GM23248 (cell line): ENCODE data around the gene CPNE4. TPM values are rescaled to one million over a fixed set of nuclear protein-coding genes. Genes with fewer than 3 reads are reported as not detected.

ENCODE experiments used
- DNase-seq: peaks from one replicate; pipeline ENCODE4 v3.0.0-alpha.2; 2015
- H2AFZ ChIP-seq: fragments of 200-600 bp; sonication (generic); 2 replicates; pipeline ENCODE4 v1.6.1; 2016; ENCODE audit warnings: antibody characterized with exemption
- H3F3A ChIP-seq: fragments of 200-600 bp; sonication (generic); 2 replicates; pipeline ENCODE4 v1.6.1; 2016; ENCODE audit warnings: mild to moderate bottlenecking, antibody characterized with exemption, mixed run types; ENCODE audit not compliant: insufficient read depth
- H3K27ac ChIP-seq: fragments of 200-600 bp; sonication (generic); 2 replicates; pipeline ENCODE4 v1.5.1; 2016; ENCODE audit warnings: mild to moderate bottlenecking
- H3K27me3 ChIP-seq: fragments of 200-600 bp; sonication (generic); replicated peaks from 2 replicates; pipeline ENCODE4 v1.6.1; 2016; ENCODE audit warnings: mild to moderate bottlenecking; ENCODE audit not compliant: insufficient read depth
- H3K36me3 ChIP-seq: fragments of 200-600 bp; sonication (generic); 2 replicates; pipeline ENCODE4 v1.6.1; 2016; ENCODE audit warnings: low read depth, mild to moderate bottlenecking
- H3K4me1 ChIP-seq: fragments of 200-600 bp; sonication (generic); 2 replicates; pipeline ENCODE4 v1.6.1; 2016; ENCODE audit warnings: mild to moderate bottlenecking; ENCODE audit not compliant: insufficient read depth
- H3K4me2 ChIP-seq: fragments of 200-600 bp; sonication (generic); one replicate; pipeline ENCODE4 v1.6.1; 2016; ENCODE audit warnings: mild to moderate bottlenecking; ENCODE audit not compliant: unreplicated experiment
- H3K4me3 ChIP-seq: fragments of 200-600 bp; sonication (generic); 2 replicates; pipeline ENCODE4 v1.5.1; 2016; ENCODE audit warnings: mild to moderate bottlenecking
- H3K79me2 ChIP-seq: fragments of 200-600 bp; sonication (generic); 2 replicates; pipeline ENCODE4 v1.6.1; 2016; ENCODE audit warnings: mild to moderate bottlenecking; ENCODE audit not compliant: insufficient read depth
- H3K9ac ChIP-seq: fragments of 200-600 bp; sonication (generic); 2 replicates; pipeline ENCODE4 v1.6.1; 2016; ENCODE audit warnings: mild to moderate bottlenecking
- H3K9me2 ChIP-seq: fragments of 200-600 bp; sonication (generic); 2 replicates; pipeline ENCODE4 v1.6.1; 2016; ENCODE audit warnings: mixed run types, mild to moderate bottlenecking, moderate library complexity; ENCODE audit not compliant: insufficient read depth
- H3K9me3 ChIP-seq: fragments of 200-600 bp; sonication (generic); one replicate; pipeline ENCODE4 v1.6.1; 2017; ENCODE audit warnings: low read depth
- H4K20me1 ChIP-seq: fragments of 200-600 bp; sonication (generic); 2 replicates; pipeline ENCODE4 v1.6.0; 2016; ENCODE audit not compliant: insufficient read depth
- EZH2 ChIP-seq: fragments of 200-600 bp; sonication (generic); IDR thresholded peaks from 2 replicates; pipeline ENCODE4 v1.6.1; 2018; ENCODE audit warnings: antibody characterized with exemption, mild to moderate bottlenecking; ENCODE audit not compliant: insufficient read depth, poor library complexity, severe bottlenecking
- EZH2phosphoT487 ChIP-seq: fragments of 200-600 bp; sonication (generic); IDR thresholded peaks from 2 replicates; pipeline ENCODE4 v1.6.1; 2018; ENCODE audit warnings: antibody characterized with exemption, moderate library complexity, mild to moderate bottlenecking, low read depth; ENCODE audit not compliant: insufficient read depth
- WGBS, 2 experiments: methylation state at CpG; one replicate each; pipeline ENCODE4 v1.1.6; 2015 to 2017; ENCODE audit warnings: low lambda C conversion rate in 2 of 2, low coverage in 1 of 2; ENCODE audit errors: missing lambda C conversion rate in 2 of 2; 5-methylcytosine and 5-hydroxymethylcytosine counted together
- in situ Hi-C: fragments of 300-500 bp; cut with MboI; formaldehyde crosslinking; loops from 2 replicates; pipeline ENCODE4 v1.15.0; 2020
- polyA plus RNA-seq: library from polyadenylated mRNA; unstranded; fragments of >200 nt; fragmentation: Nextera tagmentation; extraction: Ambion mirVana; gene quantifications from 2 replicates; pipeline ENCODE4 v1.2.1, GENCODE V29; 2016
- total RNA-seq: library from RNA; depleted of rRNA; stranded (reverse); fragments of >200 nt; shearing (Covaris generic); gene quantifications from 2 replicates; pipeline ENCODE4 v1.2.3, GENCODE V29; 2014

Gene CPNE4
- total and polyA plus RNA-seq, 2 experiments from 2014 or later, result 0.11 to 0.44 TPM

- Histone ChIP-seq H3K79me2 (no peaks in the 10 kb centered on the region), H3K9me2 (no peaks in the 10 kb centered on the region), H3K27me3 (no peaks in the 10 kb centered on the region), H3K9ac (no peak overlapping the region), H3K4me2 (no peak overlapping the region), H3K4me1 (no peaks in the 10 kb centered on the region), H3K9me3 (no peaks in the 10 kb centered on the region), H4K20me1 (no peaks in the 10 kb centered on the region), H3K4me3 (no peak overlapping the region), H3F3A (no peaks in the 10 kb centered on the region), H3K27ac (no peak overlapping the region), H2AFZ (no peak overlapping the region), H3K36me3 (no peaks in the 10 kb centered on the region)
- no peak for DNase-seq
- TF ChIP-seq EZH2 (no peak), EZH2phosphoT487 (no peak)
- 10 to 12% methylated on average over 3 of the region's 3 CpGs for WGBS, 2 experiments
- in situ Hi-C loops, result no loop called here
These were observed 101.1 kb downstream of the CPNE4 start for GRCh38 chr3:131933665-131934064.

GRCh38 chr3:131928593-131928992, 106.2 kb downstream of the CPNE4 start:
- Histone ChIP-seq H3K36me3 (no peaks in the 10 kb centered on the region), H3K9ac (no peak overlapping the region), H3F3A (no peaks in the 10 kb centered on the region), H3K4me1 (peaks cover 8% of the 10 kb centered on the region; the same call in 1 of the 2 replicates), H3K27ac (no peak overlapping the region), H3K9me2 (peaks cover 3% of the 10 kb centered on the region; the same call in 1 of the 2 replicates), H3K9me3 (no peaks in the 10 kb centered on the region), H4K20me1 (no peaks in the 10 kb centered on the region), H3K27me3 (no peaks in the 10 kb centered on the region), H2AFZ (no peak overlapping the region), H3K4me3 (no peak overlapping the region), H3K4me2 (no peak overlapping the region), H3K79me2 (no peaks in the 10 kb centered on the region)
- TF ChIP-seq EZH2phosphoT487, result no peak
- TF ChIP-seq EZH2, result no peak
- WGBS, 2 experiments, result 80 to 88% methylated on average over 2 of the region's 2 CpGs
- no peak for DNase-seq
- in situ Hi-C loops, result no loop called here

- Histone ChIP-seq H3K9ac (no peak overlapping the region), H3K27me3 (no peaks in the 10 kb centered on the region), H3K4me1 (peaks cover 8% of the 10 kb centered on the region), H3K79me2 (no peaks in the 10 kb centered on the region), H2AFZ (peak overlapping the region; percentile 17; the same call in 1 of the 2 replicates), H3K4me3 (no peak overlapping the region), H3F3A (no peaks in the 10 kb centered on the region), H3K27ac (no peak overlapping the region), H3K4me2 (no peak overlapping the region), H3K36me3 (no peaks in the 10 kb centered on the region), H4K20me1 (no peaks in the 10 kb centered on the region), H3K9me2 (peaks cover 7% of the 10 kb centered on the region; the same call in 1 of the 2 replicates), H3K9me3 (no peaks in the 10 kb centered on the region)
- in situ Hi-C loops, result no loop called here
- no peak for TF ChIP-seq EZH2phosphoT487
- no peak for TF ChIP-seq EZH2
- peak; percentile 33 for DNase-seq
- 12 to 23% methylated on average over 1 of the region's 1 CpG for WGBS, 2 experiments
These were observed 109.2 kb downstream of the CPNE4 start for GRCh38 chr3:131925571-131925970.

GRCh38 chr3:131922356-131922755, 112.5 kb downstream of the CPNE4 start:
- Histone ChIP-seq H3K27ac (no peak overlapping the region), H3K36me3 (no peaks in the 10 kb centered on the region), H2AFZ (no peak overlapping the region), H3K9me2 (peaks cover 7% of the 10 kb centered on the region; the same call in 1 of the 2 replicates), H3F3A (no peaks in the 10 kb centered on the region), H3K79me2 (no peaks in the 10 kb centered on the region), H3K27me3 (no peaks in the 10 kb centered on the region), H4K20me1 (no peaks in the 10 kb centered on the region), H3K9me3 (no peaks in the 10 kb centered on the region), H3K4me1 (peaks cover 8% of the 10 kb centered on the region), H3K9ac (no peak overlapping the region), H3K4me3 (no peak overlapping the region), H3K4me2 (no peak overlapping the region)
- in situ Hi-C loops, result no loop called here
- WGBS, 2 experiments, result 0% methylated on average over 1 of the region's 1 CpG
- DNase-seq, result peak; percentile 48
- TF ChIP-seq EZH2, result no peak
- no peak for TF ChIP-seq EZH2phosphoT487

- Histone ChIP-seq H3K79me2 (no peaks in the 10 kb centered on the region), H3K9ac (no peak overlapping the region), H3K27ac (no peak overlapping the region; the same call in 1 of the 2 replicates), H2AFZ (no peak overlapping the region), H3K9me3 (no peaks in the 10 kb centered on the region), H3K4me2 (no peak overlapping the region), H3K27me3 (no peaks in the 10 kb centered on the region), H3K9me2 (peaks cover 4% of the 10 kb centered on the region; the same call in 1 of the 2 replicates), H3K4me1 (no peaks in the 10 kb centered on the region), H3K4me3 (no peak overlapping the region), H3K36me3 (no peaks in the 10 kb centered on the region), H4K20me1 (no peaks in the 10 kb centered on the region), H3F3A (no peaks in the 10 kb centered on the region)
- DNase-seq, result peak; percentile 51
- 46 to 59% methylated on average over 3 of the region's 3 CpGs for WGBS, 2 experiments
- TF ChIP-seq EZH2phosphoT487 (no peak), EZH2 (no peak)
- in situ Hi-C loops, result no loop called here
These were observed 117.8 kb downstream of the CPNE4 start for GRCh38 chr3:131917006-131917405.
